ENCODE measurements around the gene PPDPF. TPM values are rescaled to one million over a fixed set of nuclear protein-coding genes. Genes with fewer than 3 reads are reported as not detected.

Gene PPDPF
- total RNA-seq, 1 experiment from 2014 or later: 149 TPM

- H3K9me3 ChIP-seq (ENCODE audit: control insufficient read depth, low read depth, low read length): no peaks in the 10 kb centered on the region
- Mint-ChIP-seq H3K27me3 (ENCODE audit: low read depth) (no peaks in the 10 kb centered on the region), H3K4me3 (no peak overlapping the region)
These were observed 45.3 kb downstream of the PPDPF start for GRCh38 chr20:63565699-63566335.

More at GRCh38 chr20:63565699-63566335, 45.3 kb downstream of the PPDPF start:
- no peak overlapping the region for H3T11ph ChIP-seq (ENCODE audit: low read length)
- no peaks in the 10 kb centered on the region for H3K23me2 ChIP-seq (ENCODE audit: insufficient read length, low read depth, low read length, poor library complexity, severe bottlenecking)
- no peak overlapping the region for H3K9ac ChIP-seq (ENCODE audit: extremely low read depth, insufficient read length, low read length)
- H3K56ac ChIP-seq (ENCODE audit: insufficient read length, low read depth, low read length): no peak overlapping the region
- H2BK5ac ChIP-seq (ENCODE audit: insufficient read length, low read length): no peak overlapping the region
- no peak overlapping the region for H3K4ac ChIP-seq (ENCODE audit: low read depth, low read length)
- no peaks in the 10 kb centered on the region for H3K27me3 ChIP-seq (ENCODE audit: insufficient read depth, low read length)
- H3K27ac ChIP-seq (ENCODE audit: insufficient read length, low read depth, low read length): no peak overlapping the region
- H2BK120ac ChIP-seq (ENCODE audit: low read depth, low read length, poor library complexity, severe bottlenecking): no peak overlapping the region
- no peak overlapping the region for H4K8ac ChIP-seq (replicated peaks; ENCODE audit: insufficient read length, low read depth, low read length)
- Mint-ChIP-seq H3K27ac (no peak overlapping the region), H3K36me3 (ENCODE audit: insufficient read depth in 1 of 3, low read depth in 3 of 3) (peaks cover 0 to 2% (median 0%) of the 10 kb centered on the region in 3 experiments; a peak in 1 of 7 replicates), H3K4me1 (no peaks in the 10 kb centered on the region), H3K9me3 (no peaks in the 10 kb centered on the region)
- no peak for TF ChIP-seq CTCF (conservative IDR thresholded peaks at IDR 0.05)
- H3K18ac ChIP-seq (ENCODE audit: insufficient read length, low read depth, low read length): no peak overlapping the region
- no peak overlapping the region; the same call in 1 of the 2 replicates for H3K14ac ChIP-seq (ENCODE audit: insufficient read depth, low read length)
- no peak overlapping the region for H4K91ac ChIP-seq (ENCODE audit: insufficient read length, low read depth, low read length)
- no peak overlapping the region for H3K4me2 ChIP-seq (ENCODE audit: insufficient read depth, insufficient read length, low read length)
- no peak overlapping the region for H4K5ac ChIP-seq (ENCODE audit: insufficient read length, low read depth, low read length)
- no peak overlapping the region for H3K23ac ChIP-seq (ENCODE audit: insufficient read length, low read depth, low read length)
- no peaks in the 10 kb centered on the region for H4K20me1 ChIP-seq (ENCODE audit: control insufficient read depth, insufficient read depth, insufficient read length)
- no peak overlapping the region for H2AK5ac ChIP-seq (ENCODE audit: insufficient read length, low read length)
- H2BK12ac ChIP-seq (ENCODE audit: insufficient read length, low read depth, low read length): no peak overlapping the region
- no CpG with 5 or more reads among the region's 43 CpGs for WGBS (ENCODE audit: extremely low coverage, insufficient read length, low lambda C conversion rate)
- no peaks in the 10 kb centered on the region for H3K79me1 ChIP-seq (ENCODE audit: insufficient read depth, low read depth, low read length, poor library complexity, severe bottlenecking)
- DNase-seq: no peak
- H3K4me1 ChIP-seq (ENCODE audit: insufficient read depth, low read length): no peaks in the 10 kb centered on the region
- H2AFZ ChIP-seq (ENCODE audit: low read length): no peak overlapping the region
- H2BK20ac ChIP-seq (ENCODE audit: low read depth, low read length, poor library complexity, severe bottlenecking): no peak overlapping the region
- no peaks in the 10 kb centered on the region for H3K79me2 ChIP-seq (ENCODE audit: insufficient read depth, low read length)
- no peak overlapping the region for H2BK15ac ChIP-seq (ENCODE audit: low read depth, low read length)
